Panc1 (cell line): Measurements from ENCODE around the gene KLK15. TPM values are rescaled to one million over a fixed set of nuclear protein-coding genes. Genes with fewer than 3 reads are reported as not detected.

ENCODE experiments used
- ATAC-seq: fragments of 200-7000 bp; cut with Tn5 transposase; 2 replicates; pipeline ENCODE4 v1.9.1; 2020; ENCODE audit warnings: mild to moderate bottlenecking, moderate library complexity
- BruUV-seq: library from RNA; stranded (reverse); fragments of 400-500 nt; replicated peaks from 2 replicates; lab custom pipeline; 2021; lab: Mats Ljungman, UMichigan
- CTCF ChIA-PET: fragments of 300-600 bp; sonication (Branson Sonifier 250); formaldehyde crosslinking; loops from one replicate; lab custom pipeline; 2022; ENCODE audit warnings: antibody characterized with exemption; lab: Charles Lee
- POLR2A ChIA-PET: fragments of 300-600 bp; sonication (Branson Sonifier 250); formaldehyde crosslinking; loops from one replicate; lab custom pipeline; 2022; ENCODE audit warnings: antibody characterized with exemption; lab: Charles Lee
- DNase-seq: peaks from one replicate; pipeline ENCODE4 v3.0.0-alpha.2; 2010; ENCODE audit warnings: low read depth, low spot score
- H3K27ac ChIP-seq: 2 replicates; pipeline ENCODE4 v1.5.1; 2011; ENCODE audit warnings: mild to moderate bottlenecking, low read length, inconsistent platforms
- H3K27me3 ChIP-seq: fragments of 200-500 bp; sonication (Bioruptor generic); 2 replicates; pipeline ENCODE4 v1.6.0; 2014; ENCODE audit warnings: low read length, inconsistent platforms; ENCODE audit not compliant: control insufficient read depth, insufficient read depth
- H3K36me3 ChIP-seq: fragments of 200-500 bp; sonication (Bioruptor generic); 2 replicates; pipeline ENCODE4 v1.5.1; 2014; ENCODE audit warnings: inconsistent platforms, mild to moderate bottlenecking, low read length, moderate library complexity; ENCODE audit not compliant: control insufficient read depth, insufficient read depth
- H3K4me1 ChIP-seq: 2 replicates; pipeline ENCODE4 v1.5.1; 2011; ENCODE audit warnings: inconsistent platforms, mild to moderate bottlenecking, low read length, moderate library complexity; ENCODE audit not compliant: control insufficient read depth, insufficient read depth
- H3K4me3 ChIP-seq, 2 experiments: 2 replicates each; pipeline ENCODE4 v1.5.1; 2011 to 2012; ENCODE audit warnings: low read depth in 2 of 2, low read length in 2 of 2, mild to moderate bottlenecking in 2 of 2, inconsistent platforms in 1 of 2, moderate library complexity in 1 of 2
- H3K9me3 ChIP-seq: fragments of 200-500 bp; sonication (Bioruptor generic); 2 replicates; pipeline ENCODE4 v1.5.1; 2014; ENCODE audit warnings: low read depth, mild to moderate bottlenecking, inconsistent platforms, low read length, moderate library complexity; ENCODE audit not compliant: control insufficient read depth, insufficient read depth
- POLR2AphosphoS5 ChIP-seq: IDR thresholded peaks from 2 replicates; pipeline ENCODE4 v1.6.1; 2012; ENCODE audit warnings: mild to moderate bottlenecking, low read depth, low read length, moderate library complexity
- SIN3A ChIP-seq: IDR thresholded peaks from 2 replicates; pipeline ENCODE4 v1.6.1; 2012; ENCODE audit warnings: low read depth, mild to moderate bottlenecking, low read length, moderate library complexity, borderline replicate concordance; ENCODE audit not compliant: insufficient read depth
- TCF7L2 ChIP-seq: IDR thresholded peaks from 2 replicates; pipeline ENCODE4 v1.6.1; 2011; ENCODE audit warnings: mild to moderate bottlenecking, low read depth, low read length, inconsistent platforms
- in situ Hi-C: cut with HindIII; loops from 2 replicates; pipeline ENCODE4 v1.10.0; 2016; ENCODE audit warnings: low sequenced_read_pairs, low pct_unique_long_range_greater_than_20kb
- intact Hi-C: fragments of 100-400 bp; cut with micrococcal nuclease; formaldehyde crosslinking; loops from one replicate; pipeline ENCODE4 v1.10.0; 2022; ENCODE audit not compliant: unreplicated experiment
- total RNA-seq: library from RNA; stranded (reverse); gene quantifications from one replicate; pipeline ENCODE4 v1.2.1, GENCODE V29; 2021; ENCODE audit not compliant: unreplicated experiment
- TF ChIP-seq, protein P1 (sequence below): fragments of 450-650 bp; IDR thresholded peaks from 2 replicates; pipeline ENCODE4 v1.5.1; 2017; ENCODE audit warnings: mild to moderate bottlenecking
- TF ChIP-seq, protein P2 (sequence below), 2 experiments: IDR thresholded peaks; 2 replicates each; pipeline ENCODE4 v1.6.1; 2011 to 2012; ENCODE audit warnings: low read depth in 2 of 2, control low read depth in 1 of 2, low read length in 1 of 2, mild to moderate bottlenecking in 1 of 2, moderate library complexity in 1 of 2; ENCODE audit not compliant: insufficient read depth in 1 of 2

Gene KLK15
- total RNA-seq, 1 experiment from 2014 or later = not detected

DNA sequence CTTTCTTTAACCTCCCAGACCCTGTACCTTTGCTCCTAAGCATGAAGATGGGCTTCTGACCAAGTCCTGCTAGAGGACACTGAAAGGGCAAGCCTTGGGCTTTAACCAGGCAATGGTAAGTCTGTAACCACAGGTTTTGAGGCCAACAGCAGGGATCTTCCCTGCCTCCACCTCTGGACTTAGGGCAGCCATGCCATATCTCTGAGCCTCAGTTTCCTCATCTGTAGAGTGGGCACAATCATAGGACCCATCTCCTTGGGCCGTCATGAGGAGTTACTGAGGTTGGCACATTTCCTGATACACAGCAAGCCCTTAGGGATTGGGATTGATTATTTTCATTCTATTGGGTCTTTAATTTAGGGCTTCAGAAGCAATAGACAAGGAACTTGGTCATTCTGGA, 24.5 kb downstream of the KLK15 start:
- no peak overlapping the region for H3K4me3 ChIP-seq
- no peaks in the 10 kb centered on the region for H3K4me1 ChIP-seq
- in situ Hi-C loops (no loop called here), intact Hi-C loops (no loop called here)
- ChIA-PET CTCF (no interaction called here), POLR2A (no interaction called here)
- TF ChIP-seq, protein P1, sequence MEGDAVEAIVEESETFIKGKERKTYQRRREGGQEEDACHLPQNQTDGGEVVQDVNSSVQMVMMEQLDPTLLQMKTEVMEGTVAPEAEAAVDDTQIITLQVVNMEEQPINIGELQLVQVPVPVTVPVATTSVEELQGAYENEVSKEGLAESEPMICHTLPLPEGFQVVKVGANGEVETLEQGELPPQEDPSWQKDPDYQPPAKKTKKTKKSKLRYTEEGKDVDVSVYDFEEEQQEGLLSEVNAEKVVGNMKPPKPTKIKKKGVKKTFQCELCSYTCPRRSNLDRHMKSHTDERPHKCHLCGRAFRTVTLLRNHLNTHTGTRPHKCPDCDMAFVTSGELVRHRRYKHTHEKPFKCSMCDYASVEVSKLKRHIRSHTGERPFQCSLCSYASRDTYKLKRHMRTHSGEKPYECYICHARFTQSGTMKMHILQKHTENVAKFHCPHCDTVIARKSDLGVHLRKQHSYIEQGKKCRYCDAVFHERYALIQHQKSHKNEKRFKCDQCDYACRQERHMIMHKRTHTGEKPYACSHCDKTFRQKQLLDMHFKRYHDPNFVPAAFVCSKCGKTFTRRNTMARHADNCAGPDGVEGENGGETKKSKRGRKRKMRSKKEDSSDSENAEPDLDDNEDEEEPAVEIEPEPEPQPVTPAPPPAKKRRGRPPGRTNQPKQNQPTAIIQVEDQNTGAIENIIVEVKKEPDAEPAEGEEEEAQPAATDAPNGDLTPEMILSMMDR = no peak
- TF ChIP-seq TCF7L2 = no peak
- no peak for TF ChIP-seq POLR2AphosphoS5
- TF ChIP-seq SIN3A = no peak
- TF ChIP-seq, protein P2, sequence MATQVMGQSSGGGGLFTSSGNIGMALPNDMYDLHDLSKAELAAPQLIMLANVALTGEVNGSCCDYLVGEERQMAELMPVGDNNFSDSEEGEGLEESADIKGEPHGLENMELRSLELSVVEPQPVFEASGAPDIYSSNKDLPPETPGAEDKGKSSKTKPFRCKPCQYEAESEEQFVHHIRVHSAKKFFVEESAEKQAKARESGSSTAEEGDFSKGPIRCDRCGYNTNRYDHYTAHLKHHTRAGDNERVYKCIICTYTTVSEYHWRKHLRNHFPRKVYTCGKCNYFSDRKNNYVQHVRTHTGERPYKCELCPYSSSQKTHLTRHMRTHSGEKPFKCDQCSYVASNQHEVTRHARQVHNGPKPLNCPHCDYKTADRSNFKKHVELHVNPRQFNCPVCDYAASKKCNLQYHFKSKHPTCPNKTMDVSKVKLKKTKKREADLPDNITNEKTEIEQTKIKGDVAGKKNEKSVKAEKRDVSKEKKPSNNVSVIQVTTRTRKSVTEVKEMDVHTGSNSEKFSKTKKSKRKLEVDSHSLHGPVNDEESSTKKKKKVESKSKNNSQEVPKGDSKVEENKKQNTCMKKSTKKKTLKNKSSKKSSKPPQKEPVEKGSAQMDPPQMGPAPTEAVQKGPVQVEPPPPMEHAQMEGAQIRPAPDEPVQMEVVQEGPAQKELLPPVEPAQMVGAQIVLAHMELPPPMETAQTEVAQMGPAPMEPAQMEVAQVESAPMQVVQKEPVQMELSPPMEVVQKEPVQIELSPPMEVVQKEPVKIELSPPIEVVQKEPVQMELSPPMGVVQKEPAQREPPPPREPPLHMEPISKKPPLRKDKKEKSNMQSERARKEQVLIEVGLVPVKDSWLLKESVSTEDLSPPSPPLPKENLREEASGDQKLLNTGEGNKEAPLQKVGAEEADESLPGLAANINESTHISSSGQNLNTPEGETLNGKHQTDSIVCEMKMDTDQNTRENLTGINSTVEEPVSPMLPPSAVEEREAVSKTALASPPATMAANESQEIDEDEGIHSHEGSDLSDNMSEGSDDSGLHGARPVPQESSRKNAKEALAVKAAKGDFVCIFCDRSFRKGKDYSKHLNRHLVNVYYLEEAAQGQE (IDR thresholded peaks at IDR 0.05; ENCODE audit: insufficient read depth in 1 of 2, low read depth in 2 of 2, low read length in 1 of 2) = no peak
- H3K27ac ChIP-seq = no peak overlapping the region
- no TSS peak for BruUV-seq
- no peaks in the 10 kb centered on the region for H3K9me3 ChIP-seq
- no peak for ATAC-seq
- H3K36me3 ChIP-seq = peaks cover 3% of the 10 kb centered on the region; the same call in 1 of the 2 replicates
- no peak for DNase-seq
- no peaks in the 10 kb centered on the region for H3K27me3 ChIP-seq

- H3K36me3 ChIP-seq = peaks cover 13% of the 10 kb centered on the region
- in situ Hi-C loops = no loop called here
- ATAC-seq = peak; percentile 96
Observed at GRCh38 chr19:50804420-50805272, 28.7 kb downstream of the KLK15 start.

More at GRCh38 chr19:50804420-50805272, 28.7 kb downstream of the KLK15 start:
- Histone ChIP-seq H3K4me1 (peaks cover 8% of the 10 kb centered on the region), H3K27me3 (no peaks in the 10 kb centered on the region), H3K27ac (peak overlapping the region; percentile 94), H3K9me3 (no peaks in the 10 kb centered on the region), H3K4me3 (peak overlapping the region; percentile 85 to 89)
- BruUV-seq = no TSS peak
- CTCF ChIA-PET = interaction anchor here (0.7 kb wide), 1 partner anchor 102 kb away, joined by 3 read pairs; no protein-coding TSS in a partner anchor
- POLR2A ChIA-PET = interaction anchor here (0.6 kb wide), 2 partner anchors 26 to 79 kb away, joined by 4 to 10 read pairs; no protein-coding TSS in a partner anchor
- TF ChIP-seq SIN3A = no peak
- TF ChIP-seq POLR2AphosphoS5 = peak; percentile 97
- TF ChIP-seq, protein P1 = no peak
- 0 out of 2 replicates have a peak, but pooled peaks have one; percentile 45 for TF ChIP-seq TCF7L2
- intact Hi-C loops = no loop called here
- peak; percentile 78 for DNase-seq
